Adrenal gland (tissue), 5 donors: ENCODE data around the gene SLC47A1.

Experiments used
- CTCF ChIP-seq, 6 experiments: fragments of 450-650 bp in 4 of 6; fragments of 200-600 bp in 2 of 6; sonication (generic) in 1 of 6; IDR thresholded peaks; 1 replicate in 5 of 6; 2 replicates in 1 of 6; pipeline versions ENCODE4 v1.5.1 to v1.8.0; 2016 to 2021; ENCODE audit warnings: antibody characterized with exemption in 6 of 6, mild to moderate bottlenecking in 2 of 6, moderate library complexity in 1 of 6
- POLR2A ChIP-seq, 2 donors: fragments of 450-650 bp; IDR thresholded peaks; one replicate each; pipeline ENCODE4 v1.6.1; 2017; ENCODE audit warnings: antibody characterized with exemption in 2 of 2, mild to moderate bottlenecking in 2 of 2, moderate library complexity in 1 of 2
- donor health status: DM: no; HTN: no; CAD: no.

- TF ChIP-seq CTCF (IDR thresholded peaks at IDR 0.05), result no peak
- no peak for TF ChIP-seq POLR2A (IDR thresholded peaks at IDR 0.05)
These were observed 81.2 kb downstream of the SLC47A1 start for GRCh38 chr17:19614900-19615299.
